Measurements from ENCODE around the gene SLC12A8. TPM values are rescaled to one million over a fixed set of nuclear protein-coding genes. Genes with fewer than 3 reads are reported as not detected.
A peak's percentile ranks its signal among the peaks of the same experiment; 100 is the strongest.

Gene SLC12A8
- total RNA-seq, 3 donors from 2014 or later = 8.0 to 19.3 (median 13.6) TPM

GRCh38 chr3:125229168-125229567, 16.6 kb upstream of the SLC12A8 start:
- no peak for ATAC-seq

GRCh38 chr3:125221831-125222230, 9.3 kb upstream of the SLC12A8 start:
- Histone ChIP-seq H3K9me3 (no peaks in the 10 kb centered on the region), H3K36me3 (ENCODE audit: low read depth) (no peaks in the 10 kb centered on the region), H3K4me1 (ENCODE audit: low read depth) (no peaks in the 10 kb centered on the region), H3K4me3 (no peak overlapping the region)
- no peak for ATAC-seq
- intact Hi-C loops (cut with DNase I, micrococcal nuclease) = no loop called here
- DNase-seq = no peak
- no peak for TF ChIP-seq CTCF (IDR thresholded peaks at IDR 0.05)

More at GRCh38 chr3:125229168-125229567, 16.6 kb upstream of the SLC12A8 start:
- intact Hi-C loops (cut with DNase I, micrococcal nuclease) = no loop called here
- no peaks in the 10 kb centered on the region for H3K9me3 ChIP-seq
- no peak overlapping the region for H3K4me3 ChIP-seq
- H3K36me3 ChIP-seq (ENCODE audit: low read depth) = peaks cover 3% of the 10 kb centered on the region
- TF ChIP-seq CTCF (IDR thresholded peaks at IDR 0.05) = no peak
- no peaks in the 10 kb centered on the region for H3K4me1 ChIP-seq (ENCODE audit: low read depth)
- no peak for DNase-seq

- intact Hi-C loops (cut with DNase I, micrococcal nuclease) = no loop called here
These were observed 8.3 kb upstream of the SLC12A8 start for GRCh38 chr3:125220727-125221429.

GRCh38 chr3:125220183-125220582, 7.6 kb upstream of the SLC12A8 start:
- Histone ChIP-seq H3K4me1 (ENCODE audit: low read depth) (no peaks in the 10 kb centered on the region), H3K9me3 (no peaks in the 10 kb centered on the region), H3K36me3 (ENCODE audit: low read depth) (no peaks in the 10 kb centered on the region), H3K4me3 (no peak overlapping the region)
- no peak for ATAC-seq
- TF ChIP-seq CTCF (IDR thresholded peaks at IDR 0.05) = no peak
- DNase-seq = no peak
- intact Hi-C loops (cut with DNase I, micrococcal nuclease) = no loop called here

More at GRCh38 chr3:125220727-125221429, 8.3 kb upstream of the SLC12A8 start:
- Histone ChIP-seq H3K9me3 (no peaks in the 10 kb centered on the region), H3K4me1 (ENCODE audit: low read depth) (no peaks in the 10 kb centered on the region), H3K4me3 (no peak overlapping the region), H3K36me3 (ENCODE audit: low read depth) (no peaks in the 10 kb centered on the region)
- DNase-seq = no peak
- no peak for ATAC-seq
- no peak for TF ChIP-seq CTCF (IDR thresholded peaks at IDR 0.05)

GRCh38 chr3:125219261-125219701, 6.7 kb upstream of the SLC12A8 start:
- ATAC-seq (peak; percentile 83), DNase-seq (peak; percentile 37 to 53 (median 53))
- Histone ChIP-seq H3K9me3 (no peaks in the 10 kb centered on the region), H3K36me3 (ENCODE audit: low read depth) (no peaks in the 10 kb centered on the region), H3K4me3 (no peak overlapping the region), H3K4me1 (ENCODE audit: low read depth) (no peaks in the 10 kb centered on the region)
- TF ChIP-seq CTCF (IDR thresholded peaks at IDR 0.05) = no peak
- intact Hi-C loops (cut with DNase I, micrococcal nuclease) = no loop called here

Data from mucosa of descending colon (tissue), 3 donors.